Right cardiac atrium (tissue), 5 donors: ENCODE results near the gene NDUFS6. TPM values are rescaled to one million over a fixed set of nuclear protein-coding genes. Genes with fewer than 3 reads are reported as not detected.

ENCODE experiments used
- ATAC-seq, 2 donors: fragments of 200-7000 bp; cut with Tn5 transposase; one replicate each; pipeline versions ENCODE4 v1.8.0 to v1.9.1; 2020; ENCODE audit warnings: moderate library complexity in 2 of 2, mild to moderate bottlenecking in 1 of 2
- DNase-seq, 3 donors: peaks; one replicate each; pipeline ENCODE4 v3.0.0-alpha.2; 2020
- H3K27ac ChIP-seq: one replicate; pipeline ENCODE4 v1.5.1; 2013; ENCODE audit warnings: mild to moderate bottlenecking, low read length, control low read depth, moderate library complexity
- H3K27me3 ChIP-seq: one replicate; pipeline ENCODE4 v1.6.1; 2013; ENCODE audit not compliant: control insufficient read depth, insufficient read depth
- H3K4me1 ChIP-seq: one replicate; pipeline ENCODE4 v1.6.1; 2013; ENCODE audit warnings: low read length; ENCODE audit not compliant: control insufficient read depth, insufficient read depth
- H3K4me3 ChIP-seq: one replicate; pipeline ENCODE4 v1.5.1; 2013; ENCODE audit warnings: low read length, control low read depth
- H3K9me3 ChIP-seq: one replicate; pipeline ENCODE4 v1.6.1; 2013; ENCODE audit warnings: low read length; ENCODE audit not compliant: control insufficient read depth
- WGBS: extraction: QIAGEN DNeasy Blood & Tissue Kit; methylation state at CpG from one replicate; pipeline ENCODE4 v1.1.7; 2013; 5-methylcytosine and 5-hydroxymethylcytosine counted together
- intact Hi-C, 4 donors: fragments of 100-400 bp; cut with DNase I; formaldehyde crosslinking; loops; one replicate each; pipeline versions ENCODE4 v1.11.0 to v1.14.0; 2022 to 2023
- polyA plus RNA-seq: library from polyadenylated mRNA; stranded (reverse); fragments of 200-250 nt; gene quantifications from one replicate; pipeline ENCODE4 v1.2.3, GENCODE V29; 2013
- total RNA-seq, 4 donors: library from RNA; stranded (reverse); fragmentation: NEBNext Ultra II Directional; extraction: Animal tissue kit (Norgen Biotek cat#: 25700); gene quantifications; one replicate each; pipeline ENCODE4 v1.2.1, GENCODE V29; 2021
- donor health status: healthy with polysubstance abuse.
- donor health status: DM: no; HTN: yes; CAD: no.
- donor health status: DM: no; HTN: no; CAD: no.
- donor health status: DM: no; HTN: yes; CAD: no; lungs with severe emphysema.
- donor health status: DM: yes; HTN: yes; CAD: no.

NDUFS6 gene
- total and polyA plus RNA-seq, 5 donors = 64.1 to 216 (median 82.2) TPM

GRCh38 chr5:1791176-1791575, 10.0 kb upstream of the NDUFS6 start:
- H3K9me3 ChIP-seq = no peaks in the 10 kb centered on the region

GRCh38 chr5:1792842-1793266, 8.4 kb upstream of the NDUFS6 start:
- intact Hi-C loops = no loop called here

More at GRCh38 chr5:1791176-1791575, 10.0 kb upstream of the NDUFS6 start:
- Histone ChIP-seq H3K27ac (no peak overlapping the region), H3K4me3 (no peak overlapping the region), H3K4me1 (no peaks in the 10 kb centered on the region), H3K27me3 (no peaks in the 10 kb centered on the region)
- intact Hi-C loops = no loop called here
- ATAC-seq = no peak
- DNase-seq = peak in 1 of 3 donors; percentile 28
- WGBS = 90% methylated on average over 3 of the region's 3 CpGs

GRCh38 chr5:1793301-1793740, 7.9 kb upstream of the NDUFS6 start:
- DNase-seq = no peak
- no peak overlapping the region for H3K27ac ChIP-seq
- 60% methylated on average over 10 of the region's 10 CpGs for WGBS
- intact Hi-C loops = no loop called here
- no peak overlapping the region for H3K4me3 ChIP-seq
- no peaks in the 10 kb centered on the region for H3K4me1 ChIP-seq
- H3K27me3 ChIP-seq = no peaks in the 10 kb centered on the region
- H3K9me3 ChIP-seq = no peaks in the 10 kb centered on the region
- no peak for ATAC-seq

More at GRCh38 chr5:1792842-1793266, 8.4 kb upstream of the NDUFS6 start:
- H3K27me3 ChIP-seq = no peaks in the 10 kb centered on the region
- H3K4me1 ChIP-seq = no peaks in the 10 kb centered on the region
- 66% methylated on average over 8 of the region's 8 CpGs for WGBS
- ATAC-seq = no peak
- no peak overlapping the region for H3K27ac ChIP-seq
- DNase-seq = no peak
- H3K9me3 ChIP-seq = no peaks in the 10 kb centered on the region
- H3K4me3 ChIP-seq = no peak overlapping the region

- peaks cover 2% of the 10 kb centered on the region for H3K4me1 ChIP-seq
These were observed 7.0 kb upstream of the NDUFS6 start for GRCh38 chr5:1793966-1794900.

DNA sequence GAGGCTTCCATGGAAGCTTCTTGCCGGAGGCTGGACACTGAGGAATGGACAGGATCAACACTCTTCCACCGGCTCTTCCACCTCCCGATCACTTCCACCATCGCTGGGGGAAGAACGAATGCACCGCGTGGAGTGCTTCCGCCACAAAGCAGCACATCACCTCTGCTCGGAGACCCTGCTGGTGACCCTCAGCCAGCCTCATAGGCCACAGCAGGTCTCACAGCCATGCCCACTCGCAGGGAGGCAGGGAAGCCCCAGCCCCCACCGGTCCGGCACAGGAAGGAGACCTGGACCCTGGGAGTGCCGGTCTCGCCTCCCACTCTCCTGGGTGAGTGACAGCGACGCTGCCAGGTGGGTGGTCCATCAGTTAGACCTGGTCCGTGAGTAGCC, 6.3 kb upstream of the NDUFS6 start:
- no peak for ATAC-seq
- Histone ChIP-seq H3K27me3 (no peaks in the 10 kb centered on the region), H3K9me3 (no peaks in the 10 kb centered on the region), H3K27ac (no peak overlapping the region), H3K4me3 (no peak overlapping the region), H3K4me1 (peaks cover 2% of the 10 kb centered on the region)
- intact Hi-C loops = no loop called here
- WGBS = 87% methylated on average over 17 of the region's 17 CpGs
- DNase-seq = no peak

More at GRCh38 chr5:1793966-1794900, 7.0 kb upstream of the NDUFS6 start:
- WGBS = 86% methylated on average over 33 of the region's 33 CpGs
- H3K4me3 ChIP-seq = no peak overlapping the region
- intact Hi-C loops = no loop called here
- no peak for ATAC-seq
- H3K27me3 ChIP-seq = no peaks in the 10 kb centered on the region
- no peak overlapping the region for H3K27ac ChIP-seq
- DNase-seq = no peak
- H3K9me3 ChIP-seq = no peaks in the 10 kb centered on the region

DNA sequence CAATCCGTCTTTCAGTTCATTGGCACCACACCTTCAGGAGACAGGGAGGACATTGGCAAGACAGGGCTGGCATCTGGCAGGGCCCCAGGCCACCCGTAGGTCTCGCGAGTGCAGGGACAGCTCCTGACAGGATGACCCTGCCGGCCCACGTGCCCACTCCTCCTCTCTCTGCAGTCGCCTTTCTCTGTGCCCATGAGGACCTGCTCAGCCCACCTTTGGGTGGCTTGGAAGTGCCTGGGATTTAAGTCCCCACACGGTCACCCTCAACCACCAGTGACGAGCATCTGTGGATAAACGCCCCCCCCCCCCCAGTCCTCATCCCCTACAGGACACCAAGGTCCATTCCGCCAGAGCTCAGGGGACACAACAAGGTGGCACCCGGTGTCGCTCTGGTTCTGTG, 5.7 kb upstream of the NDUFS6 start:
- Histone ChIP-seq H3K27ac (no peak overlapping the region), H3K9me3 (no peaks in the 10 kb centered on the region), H3K4me1 (peaks cover 2% of the 10 kb centered on the region), H3K4me3 (no peak overlapping the region), H3K27me3 (no peaks in the 10 kb centered on the region)
- no peak for DNase-seq
- ATAC-seq = no peak
- WGBS = 80% methylated on average over 13 of the region's 13 CpGs
- intact Hi-C loops = no loop called here

DNA sequence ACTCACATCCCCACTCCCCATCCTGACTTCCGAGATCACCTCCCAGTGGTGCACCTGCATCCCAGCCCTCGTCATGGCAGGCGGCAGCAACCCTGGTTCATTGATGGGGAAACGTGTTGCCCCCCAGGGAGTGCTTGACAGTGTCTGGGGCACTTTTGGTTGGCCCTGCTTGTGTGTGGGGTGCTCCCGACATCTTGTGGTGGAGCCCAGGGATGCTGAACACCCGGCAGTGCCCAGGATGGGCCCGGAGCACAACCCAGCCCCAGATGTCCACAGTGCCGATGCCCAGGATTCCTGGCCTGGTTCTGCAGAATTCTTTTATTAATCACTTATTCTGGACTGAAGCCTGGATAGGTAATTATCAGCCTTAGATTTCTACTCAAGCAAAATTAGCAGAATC, 5.3 kb upstream of the NDUFS6 start:
- DNase-seq (no peak), ATAC-seq (no peak)
- intact Hi-C loops = no loop called here
- H3K27ac ChIP-seq = no peak overlapping the region
- WGBS = 87% methylated on average over 8 of the region's 8 CpGs
- H3K27me3 ChIP-seq = no peaks in the 10 kb centered on the region
- H3K4me3 ChIP-seq = no peak overlapping the region
- H3K4me1 ChIP-seq = peaks cover 2% of the 10 kb centered on the region
- no peaks in the 10 kb centered on the region for H3K9me3 ChIP-seq

- DNase-seq = no peak
- ATAC-seq = no peak
- no peaks in the 10 kb centered on the region for H3K9me3 ChIP-seq
- intact Hi-C loops = no loop called here
- WGBS = 86% methylated on average over 21 of the region's 21 CpGs
- H3K4me3 ChIP-seq = no peak overlapping the region
- no peaks in the 10 kb centered on the region for H3K27me3 ChIP-seq
- H3K4me1 ChIP-seq = peaks cover 2% of the 10 kb centered on the region
- no peak overlapping the region for H3K27ac ChIP-seq
These were observed 4.7 kb upstream of the NDUFS6 start for GRCh38 chr5:1796371-1797102.

GRCh38 chr5:1797103-1797800, 4.0 kb upstream of the NDUFS6 start:
- no peak for ATAC-seq
- Histone ChIP-seq H3K4me3 (no peak overlapping the region), H3K4me1 (peaks cover 2% of the 10 kb centered on the region), H3K9me3 (no peaks in the 10 kb centered on the region), H3K27me3 (no peaks in the 10 kb centered on the region), H3K27ac (no peak overlapping the region)
- intact Hi-C loops = no loop called here
- DNase-seq = no peak
- WGBS = 91% methylated on average over 18 of the region's 18 CpGs

DNA sequence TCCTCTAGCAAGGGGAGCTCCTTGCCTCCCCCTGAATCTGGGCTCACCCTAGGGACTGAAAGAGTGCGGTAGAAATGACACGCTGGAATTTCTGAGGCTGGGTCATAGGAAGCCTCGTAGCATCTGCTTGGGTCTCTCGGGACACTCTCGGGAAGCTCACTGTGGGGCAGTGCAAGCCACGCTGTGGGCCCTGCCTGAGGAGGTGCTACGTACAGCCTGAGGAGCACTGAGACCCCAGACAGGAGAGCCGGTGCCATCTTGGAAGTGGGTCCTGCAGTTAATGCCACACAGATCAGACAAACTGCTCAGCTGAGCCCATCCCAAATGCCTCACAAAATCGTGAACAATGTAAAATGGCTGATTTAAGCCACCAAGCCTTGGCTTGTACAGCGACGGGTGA, 3.4 kb upstream of the NDUFS6 start:
- ATAC-seq (no peak), DNase-seq (no peak)
- H3K27me3 ChIP-seq = no peaks in the 10 kb centered on the region
- no peak overlapping the region for H3K4me3 ChIP-seq
- 89% methylated on average over 11 of the region's 11 CpGs for WGBS
- H3K9me3 ChIP-seq = no peaks in the 10 kb centered on the region
- peaks cover 2% of the 10 kb centered on the region for H3K4me1 ChIP-seq
- intact Hi-C loops = no loop called here
- no peak overlapping the region for H3K27ac ChIP-seq
